Measurements from ENCODE around the gene UBL4A. TPM values are rescaled to one million over a fixed set of nuclear protein-coding genes. Genes with fewer than 3 reads are reported as not detected.

Gene UBL4A
- total and polyA plus RNA-seq, 2 of the 13 experiments (the other 11 are each of a cell fraction or from before 2014, with no cell fraction given), result 16.8 to 25.5 TPM

DNA sequence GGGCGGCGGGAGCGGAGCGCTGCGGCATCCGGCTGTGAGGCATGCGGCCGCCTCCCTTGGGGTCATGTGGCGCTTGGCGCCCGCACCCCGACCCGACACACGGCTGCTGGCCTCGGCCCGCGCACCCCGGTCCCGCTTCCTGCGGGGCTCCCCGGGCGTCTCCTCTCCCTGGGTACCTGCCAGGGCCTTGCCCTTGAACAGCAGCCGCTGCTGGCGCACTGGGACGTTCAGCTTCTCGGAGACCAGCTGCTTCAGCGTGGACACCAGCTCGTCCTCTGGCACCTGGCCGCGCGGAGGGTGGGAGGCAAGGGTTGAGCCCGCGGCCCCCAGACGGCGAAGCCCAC is 391 bp downstream of the UBL4A start (continued):
- TF ChIP-seq ZNF296 (CRISPR knock-in tag; conservative IDR thresholded peaks at IDR 0.05), result no peak
- TF ChIP-seq CENPX (CRISPR knock-in tag; IDR thresholded peaks at IDR 0.05), result no peak
- no peak for TF ChIP-seq ZNF282 (IDR thresholded peaks at IDR 0.05; ENCODE audit: partially characterized antibody)
- TF ChIP-seq ELF4 (CRISPR knock-in tag; IDR thresholded peaks at IDR 0.05; ENCODE audit: borderline replicate concordance), result no peak
- TF ChIP-seq MTA1 (CRISPR knock-in tag; IDR thresholded peaks at IDR 0.05; ENCODE audit: borderline replicate concordance), result no peak
- TF ChIP-seq ZSCAN12 (CRISPR knock-in tag; IDR thresholded peaks at IDR 0.05), result no peak
- TF ChIP-seq SRY (CRISPR knock-in tag; IDR thresholded peaks at IDR 0.05), result 0 out of 2 replicates have a peak, but pooled peaks have one; percentile 37

GRCh38 chrX:154485150-154486051 is 1.0 kb downstream of the UBL4A start:
- ATAC-seq (no peak), FAIRE-seq (no peak), DNase-seq (ENCODE audit: low spot score) (no peak)
- ChIA-PET POLR2A (interaction anchor here (3.2 kb wide), 1 partner anchor 57 kb away, joined by 13 read pairs; no protein-coding TSS in a partner anchor), CTCF (ENCODE audit: low intra/inter-chr PET ratio, low total read pairs) (interaction anchor here (1.4 kb wide), 1 partner anchor 49 kb away, joined by 3 read pairs; no protein-coding TSS in a partner anchor)
- no peaks in the 10 kb centered on the region for H3K9me3 ChIP-seq (ENCODE audit: low read length)
- TF ChIP-seq AGO2 (optimal IDR thresholded peaks at IDR 0.05; ENCODE audit: low read depth, low read length), result peak; percentile 31
- no peak for TF ChIP-seq NCOA5 (CRISPR knock-in tag; IDR thresholded peaks at IDR 0.05)
- no peaks in the 10 kb centered on the region; a peak in 1 of 5 replicates for H3K36me3 ChIP-seq (replicated peaks in 1 of 2; ENCODE audit: control insufficient read depth in 1 of 2, insufficient read depth in 2 of 2, low read length in 2 of 2)
- H3K9ac ChIP-seq (ENCODE audit: insufficient read depth, low read depth, low read length), result peak overlapping the region; percentile 73
- peak overlapping the region; percentile 62 for H3K4me2 ChIP-seq (ENCODE audit: low read depth, low read length)
- peaks cover 27% of the 10 kb centered on the region for H3K4me1 ChIP-seq (ENCODE audit: insufficient read depth, low read length)
- peak overlapping the region; percentile 49 to 67 (median 67); a peak in 5 of 6 replicates for H3K4me3 ChIP-seq (replicated peaks in 1 of 3; ENCODE audit: insufficient read depth in 1 of 3, low read depth in 2 of 3, low read length in 3 of 3)
- no peaks in the 10 kb centered on the region for H3K27me3 ChIP-seq (ENCODE audit: control insufficient read depth in 1 of 2, insufficient read depth in 2 of 2, low read length in 2 of 2)
- intact Hi-C loops (cut with micrococcal nuclease; ENCODE audit: unreplicated experiment) (no loop called here), in situ Hi-C loops (cut with HindIII; ENCODE audit: extremely low pct_ligation_motif_present, low pct_unique_long_range_greater_than_20kb) (no loop called here)
- peak overlapping the region; percentile 54 for H3K27ac ChIP-seq (ENCODE audit: extremely low read length, insufficient read depth, low read length)
- no peak overlapping the region for H2AFZ ChIP-seq (ENCODE audit: low read length)
- no peaks in the 10 kb centered on the region for H4K20me1 ChIP-seq (ENCODE audit: insufficient read depth, low read length)
- no TSS peak for BruUV-seq (replicated peaks)
- no peaks in the 10 kb centered on the region for H3K79me2 ChIP-seq (ENCODE audit: insufficient read depth, low read length)
- 91% methylated on average over 9 of the region's 35 CpGs for WGBS (ENCODE audit: low lambda C conversion rate)
